HFFc6 (cell line): ENCODE results near the gene COQ9. TPM values are rescaled to one million over a fixed set of nuclear protein-coding genes. Genes with fewer than 3 reads are reported as not detected.
"Not testable (repeated sequence)": the region's sequence is repeated elsewhere in the genome, so short reads cannot be mapped to it uniquely, and the experiment has no call there.

Experiments
- DNase-seq: peaks from one replicate; pipeline ENCODE4 v3.0.0-alpha.2; 2018
- H3K27ac Mint-ChIP-seq: 2 replicates; pipeline ENCODE4 v1.8.0; 2020; ENCODE audit warnings: mild to moderate bottlenecking, mixed read lengths
- H3K27me3 Mint-ChIP-seq: 2 replicates; pipeline ENCODE4 v1.8.0; 2021; ENCODE audit warnings: mild to moderate bottlenecking, moderate library complexity, mixed read lengths; ENCODE audit not compliant: insufficient read depth
- H3K36me3 Mint-ChIP-seq: 2 replicates; pipeline ENCODE4 v1.8.0; 2021; ENCODE audit warnings: low read depth, mixed read lengths
- H3K4me1 Mint-ChIP-seq: 2 replicates; pipeline ENCODE4 v1.8.0; 2020; ENCODE audit warnings: low read depth, mixed read lengths
- H3K4me3 Mint-ChIP-seq: 2 replicates; pipeline ENCODE4 v1.8.0; 2020; ENCODE audit warnings: mild to moderate bottlenecking, moderate library complexity, mixed read lengths
- H3K9me3 Mint-ChIP-seq: 2 replicates; pipeline ENCODE4 v1.8.0; 2020; ENCODE audit warnings: mild to moderate bottlenecking, mixed read lengths
- CTCF ChIP-seq: fragments of 200-600 bp; sonication (generic); IDR thresholded peaks from 2 replicates; pipeline ENCODE4 v1.5.0; 2021; ENCODE audit warnings: antibody characterized with exemption, mild to moderate bottlenecking
- total RNA-seq, 6 experiments: library from RNA; stranded (reverse); fragmentation: NEBNext Ultra II Directional; extraction: Animal tissue kit (Norgen Biotek cat#: 25700); gene quantifications; 2 replicates in 1 of 6; 3 replicates in 5 of 6; pipeline ENCODE4 v1.2.3, GENCODE V29; 2021

Gene COQ9
- total RNA-seq, 6 experiments from 2014 or later: 28.0 to 34.2 (median 30.7) TPM

- peaks cover 55% of the 10 kb centered on the region for H3K27me3 Mint-ChIP-seq
- no peaks in the 10 kb centered on the region for H3K9me3 Mint-ChIP-seq
- no peak overlapping the region for H3K4me3 Mint-ChIP-seq
- no peak overlapping the region for H3K27ac Mint-ChIP-seq
- no peaks in the 10 kb centered on the region for H3K4me1 Mint-ChIP-seq
- no peaks in the 10 kb centered on the region for H3K36me3 Mint-ChIP-seq
- no peak for TF ChIP-seq CTCF
- DNase-seq: no peak
These were observed 50.8 kb downstream of the COQ9 start for GRCh38 chr16:57498031-57498430.

- H3K4me3 Mint-ChIP-seq, H3K27ac Mint-ChIP-seq, H3K9me3 Mint-ChIP-seq, DNase-seq, H3K4me1 Mint-ChIP-seq, H3K36me3 Mint-ChIP-seq: not testable (repeated sequence)
- H3K27me3 Mint-ChIP-seq: peaks cover 57% of the 10 kb centered on the region
These were observed 52.7 kb downstream of the COQ9 start for GRCh38 chr16:57499941-57500340.

- H3K27me3 Mint-ChIP-seq: peaks cover 57% of the 10 kb centered on the region
- H3K27ac Mint-ChIP-seq: no peak overlapping the region
- no peak for TF ChIP-seq CTCF
- H3K4me1 Mint-ChIP-seq: no peaks in the 10 kb centered on the region
- H3K4me3 Mint-ChIP-seq: no peak overlapping the region
- no peaks in the 10 kb centered on the region for H3K9me3 Mint-ChIP-seq
- no peaks in the 10 kb centered on the region for H3K36me3 Mint-ChIP-seq
- no peak for DNase-seq
These were observed 53.4 kb downstream of the COQ9 start for GRCh38 chr16:57500578-57501111.

- H3K9me3 Mint-ChIP-seq: no peaks in the 10 kb centered on the region
- no peak overlapping the region for H3K27ac Mint-ChIP-seq
- no peak for DNase-seq
- no peak overlapping the region for H3K4me3 Mint-ChIP-seq
- no peaks in the 10 kb centered on the region for H3K36me3 Mint-ChIP-seq
- peaks cover 59% of the 10 kb centered on the region for H3K27me3 Mint-ChIP-seq
- TF ChIP-seq CTCF: no peak
- no peaks in the 10 kb centered on the region for H3K4me1 Mint-ChIP-seq
These were observed 54.2 kb downstream of the COQ9 start for GRCh38 chr16:57501492-57501891.

- H3K27me3 Mint-ChIP-seq: peaks cover 64% of the 10 kb centered on the region
- no peak for TF ChIP-seq CTCF
- no peaks in the 10 kb centered on the region for H3K36me3 Mint-ChIP-seq
- H3K9me3 Mint-ChIP-seq: no peaks in the 10 kb centered on the region
- no peak overlapping the region for H3K27ac Mint-ChIP-seq
- H3K4me3 Mint-ChIP-seq: no peak overlapping the region
- H3K4me1 Mint-ChIP-seq: no peaks in the 10 kb centered on the region
- DNase-seq: no peak
These were observed 54.9 kb downstream of the COQ9 start for GRCh38 chr16:57502048-57502775.

- peaks cover 62% of the 10 kb centered on the region for H3K27me3 Mint-ChIP-seq
- no peaks in the 10 kb centered on the region for H3K9me3 Mint-ChIP-seq
- no peak for DNase-seq
- no peaks in the 10 kb centered on the region for H3K36me3 Mint-ChIP-seq
- no peak for TF ChIP-seq CTCF
- no peak overlapping the region for H3K4me3 Mint-ChIP-seq
- H3K27ac Mint-ChIP-seq: no peak overlapping the region
- no peaks in the 10 kb centered on the region for H3K4me1 Mint-ChIP-seq
These were observed 56.1 kb downstream of the COQ9 start for GRCh38 chr16:57503366-57503765.
